H1 (cell line): ENCODE measurements around the gene ENTREP3. TPM values are rescaled to one million over a fixed set of nuclear protein-coding genes. Genes with fewer than 3 reads are reported as not detected.

Experiments
- CTCF ChIA-PET: fragments of 300-600 bp; sonication (Branson Sonifier 250); formaldehyde crosslinking; loops from one replicate; lab custom pipeline; 2021; ENCODE audit not compliant: partially characterized antibody; lab: Charles Lee
- POLR2A ChIA-PET: fragments of 300-600 bp; sonication (Branson Sonifier 250); formaldehyde crosslinking; loops from one replicate; lab custom pipeline; 2021; ENCODE audit warnings: inconsistent platforms; ENCODE audit not compliant: partially characterized antibody; lab: Charles Lee
- DNase-seq, 2 experiments: peaks; one replicate each; pipeline versions ENCODE4 v3.0.0 to v3.0.0-alpha.2; 2010 to 2022; ENCODE audit warnings: low spot score in 2 of 2, low read depth in 1 of 2, mixed read lengths in 1 of 2
- FAIRE-seq: peaks from 2 replicates; lab custom pipeline; 2011; peaks lifted over from hg19 to GRCh38; lab: Jason Lieb, UNC
- H2AFZ ChIP-seq: 2 replicates; pipeline ENCODE4 v1.8.1; 2012; ENCODE audit warnings: low read length, inconsistent platforms
- H2AK5ac ChIP-seq: 2 replicates; pipeline ENCODE4 v1.6.1; 2013; ENCODE audit warnings: low read depth, low read length
- H2BK120ac ChIP-seq: replicated peaks from 2 replicates; pipeline ENCODE3; 2013; ENCODE audit warnings: low read depth, low read length, inconsistent platforms
- H2BK12ac ChIP-seq: 2 replicates; pipeline ENCODE4 v1.6.1; 2013; ENCODE audit warnings: low read depth, low read length
- H2BK15ac ChIP-seq: 2 replicates; pipeline ENCODE4 v1.6.1; 2013; ENCODE audit warnings: low read length
- H2BK20ac ChIP-seq: 2 replicates; pipeline ENCODE4 v1.6.1; 2013; ENCODE audit warnings: low read length
- H2BK5ac ChIP-seq: 2 replicates; pipeline ENCODE4 v1.6.1; 2013; ENCODE audit warnings: low read depth, low read length
- H3K14ac ChIP-seq: 2 replicates; pipeline ENCODE4 v1.6.1; 2013; ENCODE audit warnings: inconsistent platforms; ENCODE audit not compliant: insufficient read length
- H3K18ac ChIP-seq: 2 replicates; pipeline ENCODE4 v1.6.1; 2013; ENCODE audit warnings: low read length; ENCODE audit errors: extremely low read depth
- H3K23ac ChIP-seq: 2 replicates; pipeline ENCODE4 v1.6.1; 2013; ENCODE audit warnings: inconsistent platforms; ENCODE audit not compliant: insufficient read length
- H3K23me2 ChIP-seq: 2 replicates; pipeline ENCODE4 v1.6.1; 2013; ENCODE audit warnings: low read depth, low read length
- H3K27ac ChIP-seq: 2 replicates; pipeline ENCODE4 v1.6.1; 2011; ENCODE audit warnings: low read depth, low read length, inconsistent platforms
- H3K27me3 ChIP-seq, 4 experiments: replicated peaks in 1 of 4; 1 replicate in 1 of 4; 2 replicates in 3 of 4; pipeline versions ENCODE4 v1.6.1 to v1.8.1; 2011 to 2013; ENCODE audit warnings: low read length in 3 of 4, mild to moderate bottlenecking in 3 of 4, inconsistent platforms in 2 of 4, mixed read lengths in 2 of 4, moderate library complexity in 1 of 4; ENCODE audit not compliant: control insufficient read depth in 3 of 4, insufficient read depth in 3 of 4; ENCODE audit errors: extremely low read depth in 1 of 4
- H3K36me3 ChIP-seq, 4 experiments: 2 replicates each; pipeline versions ENCODE4 v1.6.1 to v1.8.1; 2011 to 2013; ENCODE audit warnings: mild to moderate bottlenecking in 4 of 4, low read length in 3 of 4, moderate library complexity in 2 of 4, control low read depth in 1 of 4, inconsistent platforms in 1 of 4; ENCODE audit not compliant: insufficient read depth in 4 of 4, control insufficient read depth in 2 of 4
- H3K4ac ChIP-seq: replicated peaks from 2 replicates; pipeline ENCODE3; 2013; ENCODE audit warnings: low read length, low read depth, mixed read lengths, inconsistent platforms; ENCODE audit not compliant: insufficient read length
- H3K4me1 ChIP-seq, 4 experiments: replicated peaks in 1 of 4; 1 replicate in 1 of 4; 2 replicates in 3 of 4; pipeline versions ENCODE4 v1.6.1 to v1.8.1; 2011 to 2013; ENCODE audit warnings: low read length in 3 of 4, inconsistent platforms in 2 of 4, mixed read lengths in 1 of 4; ENCODE audit not compliant: insufficient read depth in 4 of 4, control insufficient read depth in 3 of 4
- H3K4me2 ChIP-seq, 2 experiments: 2 replicates each; pipeline versions ENCODE4 v1.6.1 to v1.8.1; 2011 to 2013; ENCODE audit warnings: low read depth in 2 of 2, low read length in 2 of 2, control low read depth in 1 of 2, inconsistent platforms in 1 of 2, mild to moderate bottlenecking in 1 of 2; ENCODE audit not compliant: insufficient read depth in 1 of 2
- H3K4me3 ChIP-seq, 4 experiments: fragments of 200-600, 300-600 bp in 1 of 4; sonication (generic), shearing (Covaris generic), sonication (Bioruptor Twin) in 1 of 4; 2 replicates each; pipeline versions ENCODE4 v1.5.1 to v1.8.1; 2011 to 2016; ENCODE audit warnings: low read length in 4 of 4, low read depth in 3 of 4, control low read depth in 2 of 4, inconsistent platforms in 2 of 4, mild to moderate bottlenecking in 2 of 4, mixed read lengths in 1 of 4, moderate library complexity in 1 of 4; ENCODE audit not compliant: insufficient read depth in 2 of 4; ENCODE audit errors: extremely low read depth in 1 of 4
- H3K56ac ChIP-seq: replicated peaks from 2 replicates; pipeline ENCODE3; 2013; ENCODE audit warnings: low read depth, mild to moderate bottlenecking, mixed read lengths, low read length, inconsistent platforms; ENCODE audit not compliant: insufficient read length
- H3K79me1 ChIP-seq: 2 replicates; pipeline ENCODE4 v1.6.1; 2013; ENCODE audit warnings: low read depth, low read length, control low read depth
- H3K79me2 ChIP-seq, 2 experiments: 2 replicates each; pipeline versions ENCODE4 v1.6.1 to v1.8.1; 2012 to 2013; ENCODE audit warnings: low read length in 2 of 2, mild to moderate bottlenecking in 2 of 2, inconsistent platforms in 1 of 2; ENCODE audit not compliant: insufficient read depth in 2 of 2, control insufficient read depth in 1 of 2
- H3K9ac ChIP-seq, 4 experiments: replicated peaks in 1 of 4; 1 replicate in 1 of 4; 2 replicates in 3 of 4; pipeline versions ENCODE4 v1.6.1 to v1.8.1; 2011 to 2013; ENCODE audit warnings: low read depth in 3 of 4, low read length in 3 of 4, control low read depth in 2 of 4, mild to moderate bottlenecking in 2 of 4, moderate library complexity in 2 of 4, inconsistent platforms in 1 of 4; ENCODE audit errors: extremely low read depth in 1 of 4
- H3K9me3 ChIP-seq, 2 experiments: 2 replicates each; pipeline versions ENCODE4 v1.6.1 to v1.8.1; 2012 to 2013; ENCODE audit warnings: mild to moderate bottlenecking in 2 of 2, moderate library complexity in 2 of 2, control low read depth in 1 of 2, inconsistent platforms in 1 of 2, low read depth in 1 of 2, low read length in 1 of 2, mixed read lengths in 1 of 2; ENCODE audit not compliant: insufficient read depth in 2 of 2
- H4K20me1 ChIP-seq, 2 experiments: replicated peaks in 1 of 2; 2 replicates each; pipeline versions ENCODE3 to v1.8.1; 2011 to 2013; ENCODE audit warnings: inconsistent platforms in 2 of 2, low read length in 2 of 2, mild to moderate bottlenecking in 1 of 2; ENCODE audit not compliant: insufficient read depth in 2 of 2, control insufficient read depth in 1 of 2
- H4K5ac ChIP-seq: 2 replicates; pipeline ENCODE4 v1.6.1; 2013; ENCODE audit warnings: low read length, low read depth, mixed read lengths, inconsistent platforms; ENCODE audit not compliant: insufficient read length
- H4K8ac ChIP-seq: 2 replicates; pipeline ENCODE4 v1.8.0; 2013; ENCODE audit warnings: mild to moderate bottlenecking, moderate library complexity, low read length, inconsistent platforms; ENCODE audit not compliant: insufficient read depth; ENCODE audit errors: extremely low read depth
- H4K91ac ChIP-seq: replicated peaks from 2 replicates; pipeline ENCODE3; 2013; ENCODE audit warnings: low read length, mixed read lengths, inconsistent platforms; ENCODE audit not compliant: insufficient read length
- BACH1 ChIP-seq: IDR thresholded peaks from 2 replicates; pipeline ENCODE4 v1.6.1; 2012; ENCODE audit warnings: low read length, improper control_type of control experiment
- CBX5 ChIP-seq: fragments of 300-800, 300-1000 bp; sonication (generic); IDR thresholded peaks from 2 replicates; pipeline ENCODE4 v1.7.1; 2016; ENCODE audit warnings: antibody characterized with exemption, low read length, low read depth
- GABPA ChIP-seq: IDR thresholded peaks from 2 replicates; pipeline ENCODE4 v1.6.1; 2011; ENCODE audit warnings: mild to moderate bottlenecking, low read length, moderate library complexity, borderline replicate concordance; ENCODE audit not compliant: insufficient read depth
- PHF8 ChIP-seq: fragments of 200-600 bp; sonication (generic); conservative IDR thresholded peaks from 2 replicates; pipeline ENCODE4 v1.7.1; 2012; ENCODE audit warnings: low read depth, mild to moderate bottlenecking, inconsistent platforms, low read length, moderate library complexity
- POLR2A ChIP-seq, 2 experiments: IDR thresholded peaks; 1 replicate in 1 of 2; 2 replicates in 1 of 2; pipeline ENCODE4 v1.6.1; 2011; ENCODE audit warnings: low read depth in 2 of 2, low read length in 2 of 2, mild to moderate bottlenecking in 2 of 2; ENCODE audit errors: control extremely low read depth in 1 of 2
- RXRA ChIP-seq: IDR thresholded peaks from 2 replicates; pipeline ENCODE4 v1.6.1; 2011; ENCODE audit warnings: low read depth, mild to moderate bottlenecking, low read length, moderate library complexity; ENCODE audit not compliant: insufficient read depth
- SIN3A ChIP-seq, 2 experiments: IDR thresholded peaks in 1 of 2; conservative IDR thresholded peaks in 1 of 2; 2 replicates each; pipeline ENCODE4 v1.6.1; 2011 to 2012; ENCODE audit warnings: low read length in 2 of 2, improper control_type of control experiment in 1 of 2, low read depth in 1 of 2, mild to moderate bottlenecking in 1 of 2
- WGBS, 2 experiments: shearing (Covaris generic) in 1 of 2; methylation state at CpG; one replicate each; pipeline versions ENCODE4 v1.1.6 to v1.1.7; 2013 to 2015; ENCODE audit warnings: low lambda C conversion rate in 2 of 2, mixed read lengths in 2 of 2, inconsistent platforms in 1 of 2, low coverage in 1 of 2, missing lambda C conversion rate in 1 of 2; ENCODE audit not compliant: insufficient replicate concordance in 2 of 2, insufficient coverage in 1 of 2, insufficient read length in 1 of 2; ENCODE audit errors: extremely low coverage in 1 of 2, missing lambda C conversion rate in 1 of 2; 5-methylcytosine and 5-hydroxymethylcytosine counted together
- polyA plus RNA-seq, 7 experiments: library from polyadenylated mRNA; depleted of rRNA in 3 of 7; stranded (reverse) in 5 of 7; unstranded in 2 of 7; fragments of >200 nt in 5 of 7; fragments of 200-250 nt in 2 of 7; gene quantifications; 1 replicate in 5 of 7; 2 replicates in 1 of 7; 4 replicates in 1 of 7; pipeline versions ENCODE4 v1.2.1 to v1.2.3, GENCODE V29; 2011 to 2013; ENCODE audit warnings: missing spikeins in 2 of 7, mixed read lengths in 2 of 7
- total RNA-seq: library from RNA; stranded (reverse); fragmentation: NEBNext Ultra II Directional; extraction: Animal tissue kit (Norgen Biotek cat#: 25700); gene quantifications from 2 replicates; pipeline ENCODE4 v1.2.1, GENCODE V29; 2021
- TF ChIP-seq, protein P1 (sequence below): IDR thresholded peaks from 2 replicates; pipeline ENCODE4 v1.6.1; 2012; ENCODE audit warnings: inconsistent platforms
- TF ChIP-seq, protein P2 (sequence below): IDR thresholded peaks from 2 replicates; pipeline ENCODE4 v1.6.1; 2011; ENCODE audit warnings: low read length, improper control_type of control experiment

The ENTREP3 gene
- total and polyA plus RNA-seq, 2 of the 8 experiments (the other 6 are each of a cell fraction or from before 2014, with no cell fraction given), result 22.8 to 52.2 TPM

DNA sequence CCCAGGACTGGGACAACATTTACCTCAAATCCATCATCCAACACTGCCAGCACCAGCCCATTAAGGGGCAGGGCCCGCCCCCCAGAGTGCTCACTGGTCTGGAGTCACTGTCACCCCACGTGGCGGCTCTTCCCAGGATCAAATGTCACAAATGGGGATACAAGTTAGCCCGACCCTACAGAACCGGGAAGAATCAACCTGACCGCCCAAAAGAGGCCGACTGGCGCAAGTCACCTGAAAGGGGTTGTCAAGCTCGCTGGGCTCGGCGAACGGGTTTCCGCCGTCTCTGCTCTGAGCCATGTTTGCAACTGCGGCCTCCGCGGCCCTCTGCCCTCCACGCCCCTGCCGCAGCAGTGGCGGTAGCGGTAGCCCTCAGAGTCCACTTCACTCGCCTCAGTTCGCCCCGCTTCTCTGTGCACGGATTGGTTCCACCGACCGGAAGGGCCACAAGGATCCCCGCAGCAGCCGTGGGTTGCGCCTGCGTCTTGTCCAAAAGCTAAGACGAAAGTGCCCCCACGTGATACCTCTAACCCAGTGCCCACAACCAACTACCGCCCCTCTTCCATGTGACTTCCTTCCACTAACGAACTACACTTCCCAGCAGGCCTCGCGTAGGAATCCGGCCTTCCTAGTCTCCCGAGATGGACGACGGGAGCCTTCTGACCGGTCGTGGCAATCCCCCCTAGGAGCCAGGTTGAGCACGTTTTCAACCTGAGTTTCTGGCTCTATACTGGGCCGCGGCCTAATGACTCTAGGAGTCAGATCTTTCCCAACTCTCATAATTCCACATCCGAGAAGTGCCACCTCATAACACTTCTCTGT lies 6.8 kb upstream of the ENTREP3 start, which contains the start of gene SCAMP3:
TSS of gene SCAMP3 (minus strand) at position 509 of the 822 bp plus-strand sequence. CDS start at position 300, 209 bp downstream.
- Histone ChIP-seq H4K8ac (peak within 1 kb of the TSS; percentile 47; the same call in 1 of the 2 replicates), H3K79me1 (peaks cover 6% of the 10 kb centered on the region), H3K4me2 (peak within 1 kb of the TSS; percentile 74 to 97), H3K9ac (peak within 1 kb of the TSS; percentile 61 to 70 (median 64)), H2BK120ac (no peak within 1 kb of the TSS), H3K4ac (no peak within 1 kb of the TSS), H2BK20ac (no peak within 1 kb of the TSS), H2BK15ac (no peak within 1 kb of the TSS), H3K9me3 (no peaks in the 10 kb centered on the region), H4K5ac (peak within 1 kb of the TSS; percentile 3), H2BK5ac (peak within 1 kb of the TSS; percentile 83), H3K27me3 (no peaks in the 10 kb centered on the region), H3K18ac (peak within 1 kb of the TSS; percentile 63; the same call in 1 of the 2 replicates), H4K91ac (no peak within 1 kb of the TSS), H2BK12ac (no peak within 1 kb of the TSS), H4K20me1 (peaks cover 0 to 1% of the 10 kb centered on the region in 2 experiments), H3K79me2 (peaks cover 0 to 14% of the 10 kb centered on the region in 2 experiments; a peak in 1 of 4 replicates), H3K14ac (no peak within 1 kb of the TSS), H3K56ac (no peak within 1 kb of the TSS), H3K27ac (peak within 1 kb of the TSS; percentile 27; the same call in 1 of the 2 replicates), H2AFZ (peak within 1 kb of the TSS; percentile 23; the same call in 1 of the 2 replicates), H2AK5ac (no peak within 1 kb of the TSS; the same call in 1 of the 2 replicates), H3K23ac (no peak within 1 kb of the TSS), H3K4me3 (peak within 1 kb of the TSS; percentile 71 to 89 (median 76)), H3K36me3 (peaks cover 21 to 47% (median 42%) of the 10 kb centered on the region in 4 experiments), H3K4me1 (peaks cover 0 to 8% (median 4%) of the 10 kb centered on the region in 4 experiments; a peak in 3 of 7 replicates), H3K23me2 (peaks cover 5% of the 10 kb centered on the region)
- FAIRE-seq (peak; percentile 55), DNase-seq (peak; percentile 90 to 95)
- 3% methylated on average over 45 of the region's 47 CpGs; no CpG with 5 or more reads in 1 of the 2 experiments for WGBS, 2 experiments
- POLR2A ChIA-PET, result interaction anchor here (0.6 to 6.4 kb wide), 30 partner anchors 10 to 420 kb away, joined by 3 to 87 read pairs (median 4); partner anchors contain the start of genes CLK2, FDPS, HCN3 and PKLR
- CTCF ChIA-PET, result interaction anchor here (0.6 to 4.0 kb wide), 9 partner anchors 11 to 85 kb away, joined by 3 to 63 read pairs (median 5); no protein-coding TSS in a partner anchor
- TF ChIP-seq POLR2A (IDR thresholded peaks at IDR 0.05; ENCODE audit: control extremely low read depth in 1 of 2, low read depth in 2 of 2, low read length in 2 of 2), result peak; percentile 59 to 94
- peak; percentile 34; the same call in 1 of the 2 replicates for TF ChIP-seq GABPA
- TF ChIP-seq, protein P1, sequence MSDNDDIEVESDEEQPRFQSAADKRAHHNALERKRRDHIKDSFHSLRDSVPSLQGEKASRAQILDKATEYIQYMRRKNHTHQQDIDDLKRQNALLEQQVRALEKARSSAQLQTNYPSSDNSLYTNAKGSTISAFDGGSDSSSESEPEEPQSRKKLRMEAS, result peak; percentile 91
- TF ChIP-seq CBX5, result no peak
- TF ChIP-seq, protein P2, sequence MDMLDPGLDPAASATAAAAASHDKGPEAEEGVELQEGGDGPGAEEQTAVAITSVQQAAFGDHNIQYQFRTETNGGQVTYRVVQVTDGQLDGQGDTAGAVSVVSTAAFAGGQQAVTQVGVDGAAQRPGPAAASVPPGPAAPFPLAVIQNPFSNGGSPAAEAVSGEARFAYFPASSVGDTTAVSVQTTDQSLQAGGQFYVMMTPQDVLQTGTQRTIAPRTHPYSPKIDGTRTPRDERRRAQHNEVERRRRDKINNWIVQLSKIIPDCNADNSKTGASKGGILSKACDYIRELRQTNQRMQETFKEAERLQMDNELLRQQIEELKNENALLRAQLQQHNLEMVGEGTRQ, result peak; percentile 97
- peak; percentile 51; the same call in 1 of the 2 replicates for TF ChIP-seq PHF8
- TF ChIP-seq SIN3A (conservative IDR thresholded peaks at IDR 0.05 in 1 of 2, IDR thresholded peaks at IDR 0.05 in 1 of 2; ENCODE audit: low read depth in 1 of 2, low read length in 2 of 2), result peak in 1 of 2 experiments; percentile 89; a peak in 2 of 4 replicates
- TF ChIP-seq RXRA, result no peak
- peak; percentile 37; the same call in 1 of the 2 replicates for TF ChIP-seq BACH1
